ENCODE results near the gene OXNAD1.

Gene OXNAD1

DNA sequence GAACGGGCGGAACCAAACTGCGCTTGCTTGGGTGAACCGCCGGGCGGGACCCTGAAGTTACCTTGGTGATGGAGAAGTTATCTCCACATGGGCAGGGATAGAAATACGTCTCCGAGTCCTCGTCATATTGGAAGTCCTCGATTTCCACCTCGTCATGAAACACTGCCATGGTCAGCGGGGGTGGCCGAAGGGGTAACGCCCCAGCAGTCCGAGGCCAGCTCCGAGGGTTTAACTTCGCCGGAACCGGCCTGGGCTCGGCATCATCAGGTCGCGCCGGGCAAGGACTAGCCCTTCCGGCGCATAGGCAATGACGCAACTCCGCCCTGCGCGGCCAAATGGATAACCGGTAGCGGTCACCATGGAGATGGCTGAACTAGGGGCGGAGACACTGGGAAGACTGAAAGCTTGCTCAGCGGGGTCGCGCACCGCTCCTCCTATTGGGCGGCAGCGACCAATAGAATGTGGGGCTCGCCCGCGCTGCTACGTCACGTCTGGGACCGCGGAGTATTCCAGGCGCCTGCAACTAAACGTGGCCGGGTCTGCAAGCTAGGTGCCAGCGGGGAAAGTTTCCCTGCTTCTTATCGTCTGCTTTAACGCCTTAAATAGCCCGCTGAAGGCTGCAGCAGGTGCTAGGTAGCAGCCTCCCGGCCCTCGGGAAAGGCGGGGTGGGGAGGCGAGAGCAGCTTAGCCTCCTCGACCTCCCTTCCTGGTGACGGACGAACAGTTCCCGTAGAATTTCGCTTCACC, at the start of gene OXNAD1, which contains the start of gene DPH3:
TSS of gene OXNAD1 (plus strand) at position 505 of the 747 bp plus-strand sequence. CDS start 5,741 bp downstream, outside the sequence.
TSS of gene DPH3 (minus strand) at position 236 of the 747 bp plus-strand sequence. CDS start at position 169, 67 bp downstream.
- peak; percentile 100 for DNase-seq

DNA sequence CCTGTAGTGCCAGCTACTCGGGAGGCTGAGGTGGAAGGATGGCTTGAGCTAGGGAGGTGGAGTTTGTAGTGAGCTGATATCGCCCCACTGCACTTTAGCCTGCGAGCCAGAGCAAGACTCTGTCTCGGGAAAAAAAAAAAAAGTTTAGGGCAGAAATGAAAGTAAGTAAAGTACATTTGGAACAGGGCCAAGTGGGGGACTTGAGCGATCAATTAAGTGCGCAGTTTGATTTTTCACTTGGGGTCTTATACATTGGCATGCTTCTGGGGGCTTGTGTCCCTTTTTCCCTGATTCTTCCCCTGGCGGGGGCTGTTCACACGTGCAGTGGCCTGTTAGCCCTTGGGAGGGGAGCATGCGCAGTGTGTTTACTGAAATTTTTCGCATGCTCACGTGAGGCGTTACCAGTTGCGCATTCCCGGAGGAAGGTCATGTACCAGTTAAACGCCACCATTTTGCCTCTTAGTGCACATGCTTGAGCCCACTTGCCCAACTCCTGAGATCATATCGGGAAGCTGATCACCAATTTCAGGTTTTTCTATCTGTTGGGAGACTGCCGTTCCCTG, 48.6 kb upstream of the OXNAD1 start:
- DNase-seq = no peak

GRCh38 chr3:16219777-16220176, 45.2 kb upstream of the OXNAD1 start:
- DNase-seq = no peak

GRCh38 chr3:16221990-16222389, 43.0 kb upstream of the OXNAD1 start:
- DNase-seq = no peak

- no peak for DNase-seq
Observed at GRCh38 chr3:16222547-16222946, 42.5 kb upstream of the OXNAD1 start.

DNA sequence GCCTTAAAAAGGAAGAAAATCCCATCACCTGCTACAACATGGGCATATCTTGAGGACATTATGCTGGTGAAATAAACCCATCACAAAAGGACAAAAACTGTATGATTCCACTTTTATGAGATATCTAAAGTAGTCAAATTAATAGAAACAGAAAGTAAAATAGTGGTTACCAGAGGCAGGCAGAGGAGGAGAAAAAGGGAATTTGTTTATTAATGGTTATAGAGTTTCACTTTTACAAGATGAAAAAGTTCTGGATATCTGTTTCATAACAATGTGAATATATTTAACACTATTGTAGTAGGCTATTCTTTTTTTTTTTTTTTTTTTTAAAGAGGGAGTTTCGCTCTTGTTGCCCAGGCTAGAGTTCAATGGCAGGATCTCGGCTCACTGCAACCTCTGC, 40.7 kb upstream of the OXNAD1 start:
- no peak for DNase-seq

DNA sequence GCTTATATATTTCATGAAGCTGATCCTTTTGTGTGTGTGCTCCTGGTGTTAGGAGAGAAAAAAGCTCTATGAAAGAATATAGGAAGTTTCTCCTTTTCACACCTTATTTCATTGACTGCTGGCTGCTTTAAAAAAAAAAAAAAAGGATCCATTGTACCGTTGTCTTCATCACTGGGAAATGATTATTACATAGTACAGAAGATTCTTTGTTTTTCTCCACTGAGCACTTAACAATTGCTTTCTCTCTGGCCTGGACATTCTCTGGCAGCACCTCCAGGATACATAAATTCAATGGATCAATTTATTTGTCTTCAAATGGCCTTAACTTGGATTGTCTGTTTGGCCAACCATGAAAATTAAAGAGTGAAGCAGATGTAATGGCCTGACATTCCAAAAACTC, 37.4 kb upstream of the OXNAD1 start:
- no peak for DNase-seq

DNA sequence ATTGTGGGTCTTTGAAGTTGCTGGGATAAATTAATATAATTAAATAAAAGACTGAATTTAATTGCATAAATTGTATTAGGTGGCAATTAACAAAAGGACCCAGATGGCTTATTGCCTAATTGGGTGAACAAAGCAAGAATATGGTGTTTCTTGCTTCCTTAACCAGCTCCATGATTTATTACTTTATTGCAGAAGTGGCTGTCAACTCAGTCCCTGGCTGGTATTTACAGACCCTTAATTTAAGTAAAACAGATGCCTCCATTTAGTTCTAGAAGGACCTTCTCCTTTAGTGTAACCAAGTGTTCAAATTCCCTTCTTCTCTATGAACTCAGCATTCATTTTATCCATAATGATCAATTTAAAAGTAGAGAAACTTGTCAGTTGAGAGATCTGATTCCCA, 35.3 kb upstream of the OXNAD1 start:
- no peak for DNase-seq

GRCh38 chr3:16231983-16232382, 33.0 kb upstream of the OXNAD1 start:
- DNase-seq = no peak

DNA sequence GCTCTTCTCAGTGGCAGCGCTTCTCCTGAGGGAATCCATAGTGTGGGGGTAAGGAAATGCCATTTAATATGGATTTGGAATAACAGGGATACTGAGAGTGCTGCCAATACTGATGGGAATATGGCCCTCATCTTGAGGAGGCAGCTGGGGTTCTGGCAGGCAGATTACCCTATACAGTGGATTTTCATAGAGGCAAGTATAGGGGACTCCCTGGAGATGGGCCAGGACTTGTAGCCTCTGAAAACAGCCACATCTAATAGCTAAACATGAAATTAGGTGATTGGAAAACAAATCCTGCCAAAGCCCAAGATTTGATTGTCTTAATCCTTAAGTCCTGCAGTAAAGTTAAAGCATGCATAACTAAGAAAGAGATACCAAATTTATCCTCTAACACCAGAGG, 31.2 kb upstream of the OXNAD1 start:
- no peak for DNase-seq

- DNase-seq = no peak
Observed at GRCh38 chr3:16234281-16234680, 30.7 kb upstream of the OXNAD1 start.

DNA sequence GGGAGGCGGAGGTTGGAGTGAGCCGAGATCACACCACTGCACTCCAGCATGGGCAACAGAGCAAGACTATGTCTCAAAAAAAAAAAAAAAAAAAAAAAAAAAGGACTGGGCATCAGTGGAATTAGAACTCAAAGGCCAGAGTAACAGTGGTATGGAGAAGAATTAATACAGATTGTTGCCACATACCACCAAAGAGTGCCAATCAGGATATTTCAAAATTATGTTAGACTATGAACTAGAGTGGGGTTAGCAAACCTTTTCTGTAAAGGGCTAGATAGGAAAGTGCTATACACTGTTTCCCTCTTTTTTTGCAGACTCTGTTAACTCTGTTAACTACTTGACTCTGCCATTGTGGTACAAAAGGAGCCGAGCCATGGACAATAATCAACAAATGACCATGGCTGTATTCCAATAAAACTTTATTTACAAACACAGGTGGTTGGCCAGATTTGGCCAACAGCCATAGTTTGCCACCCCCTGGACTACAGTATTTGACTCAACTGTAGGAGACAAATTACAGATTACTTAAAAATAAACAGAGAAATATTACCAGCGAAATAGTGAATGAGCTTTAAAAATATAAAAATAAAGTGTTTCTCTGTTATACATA, 28.9 kb upstream of the OXNAD1 start:
- DNase-seq = no peak

DNA sequence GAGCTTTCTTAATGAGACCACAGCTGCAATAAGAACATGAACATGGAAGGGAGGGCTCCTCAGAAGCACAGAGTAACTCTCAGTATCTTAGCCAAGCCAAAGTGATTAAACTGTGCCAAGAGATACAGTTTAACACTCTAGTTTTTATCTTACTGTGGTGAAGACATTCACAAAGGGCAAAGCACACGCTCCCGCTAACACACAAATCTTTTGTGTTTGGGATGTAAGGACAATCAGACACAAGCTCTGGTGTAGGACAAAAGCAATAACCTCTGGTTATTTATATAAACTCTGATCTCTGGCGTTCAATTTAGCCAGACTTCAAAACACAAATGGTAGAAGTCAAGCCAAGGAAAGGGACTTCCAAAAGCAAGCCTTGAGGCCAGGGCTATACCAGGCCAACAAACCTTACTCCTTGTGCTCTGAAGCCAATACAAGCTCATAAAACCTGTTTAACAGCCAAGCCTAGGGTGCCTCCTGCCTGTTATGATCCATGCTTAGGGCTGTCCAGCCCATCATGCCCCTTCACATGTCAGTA, 28.1 kb upstream of the OXNAD1 start:
- no peak for DNase-seq

GRCh38 chr3:16239086-16239770, 25.8 kb upstream of the OXNAD1 start:
- DNase-seq = no peak

GRCh38 chr3:16239780-16240179, 25.2 kb upstream of the OXNAD1 start:
- DNase-seq = no peak

DNA sequence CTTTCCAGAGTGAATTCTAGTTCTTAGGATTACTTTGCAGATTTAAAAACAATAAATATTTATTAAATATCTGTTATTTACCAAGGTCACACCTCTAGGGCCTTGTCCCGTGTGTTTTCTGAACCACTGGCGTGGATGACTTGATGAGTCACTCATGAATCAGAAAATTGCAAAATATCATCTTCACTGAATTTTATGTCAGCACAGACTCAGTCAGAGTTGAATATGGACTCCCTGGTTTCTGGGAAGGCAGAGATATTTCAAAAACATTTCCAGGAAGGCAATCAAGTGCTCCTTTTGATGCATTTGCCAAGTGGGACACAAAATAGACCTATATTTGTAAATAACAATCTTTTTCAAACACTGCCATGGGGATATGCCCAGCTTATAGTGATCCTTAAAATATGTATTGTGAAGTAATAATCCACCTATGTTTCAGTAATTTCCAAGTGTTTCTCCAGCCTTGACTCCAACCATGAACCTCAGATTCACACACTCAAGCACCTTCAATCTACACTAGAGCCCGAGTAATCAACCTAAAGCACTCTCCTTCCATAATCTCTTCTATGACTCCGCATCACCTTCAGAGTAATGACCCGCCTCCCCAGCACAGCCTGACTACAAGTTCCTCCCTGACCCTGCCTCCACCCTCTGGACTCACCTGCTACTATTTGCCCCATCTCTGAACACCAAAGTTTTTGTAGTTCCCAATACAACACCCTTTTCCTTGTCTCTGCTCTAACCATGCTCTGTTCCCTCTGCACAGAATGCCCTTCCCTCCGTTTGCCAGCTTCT, 24.6 kb upstream of the OXNAD1 start:
- no peak for DNase-seq

- no peak for DNase-seq
Observed at GRCh38 chr3:16241225-16241624, 23.8 kb upstream of the OXNAD1 start.

- no peak for DNase-seq
Observed at GRCh38 chr3:16242177-16242576, 22.8 kb upstream of the OXNAD1 start.

DNA sequence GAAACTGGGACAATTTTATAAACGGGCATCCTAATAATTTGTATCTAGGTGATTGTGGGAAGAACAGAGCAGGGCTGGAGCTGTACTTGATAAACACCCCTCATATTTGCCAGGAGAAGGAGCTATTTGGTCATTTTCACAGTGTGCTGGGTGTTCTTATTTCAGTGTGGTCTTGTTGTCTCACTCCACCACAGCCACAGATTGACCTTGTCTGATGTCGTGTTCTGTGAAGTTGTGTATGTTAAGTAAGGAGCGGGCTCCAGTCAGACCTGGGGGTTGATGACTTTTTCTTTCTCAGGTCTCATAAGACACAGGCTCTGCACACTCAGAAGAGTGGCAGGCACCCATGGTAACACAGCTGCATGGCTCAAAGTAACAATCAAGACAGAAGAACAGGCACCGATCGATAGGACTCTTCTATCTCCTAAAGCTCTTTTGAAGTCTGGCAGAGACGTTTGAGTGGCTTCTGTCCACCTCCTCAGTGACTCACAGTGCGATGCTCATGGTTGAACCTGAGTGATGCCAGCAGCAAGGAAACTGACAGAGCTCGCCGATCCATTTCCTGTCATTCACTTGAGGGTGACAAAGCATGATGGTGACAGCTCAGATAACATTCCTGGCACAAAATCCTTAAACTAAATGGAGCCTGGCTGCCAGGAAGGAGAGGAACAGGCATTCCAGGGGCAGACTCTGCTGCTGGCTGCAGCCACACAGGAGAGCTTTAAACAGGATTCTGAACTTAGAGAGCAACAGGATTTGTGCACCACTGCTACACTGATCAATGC, 21.1 kb upstream of the OXNAD1 start:
- DNase-seq = no peak

DNA sequence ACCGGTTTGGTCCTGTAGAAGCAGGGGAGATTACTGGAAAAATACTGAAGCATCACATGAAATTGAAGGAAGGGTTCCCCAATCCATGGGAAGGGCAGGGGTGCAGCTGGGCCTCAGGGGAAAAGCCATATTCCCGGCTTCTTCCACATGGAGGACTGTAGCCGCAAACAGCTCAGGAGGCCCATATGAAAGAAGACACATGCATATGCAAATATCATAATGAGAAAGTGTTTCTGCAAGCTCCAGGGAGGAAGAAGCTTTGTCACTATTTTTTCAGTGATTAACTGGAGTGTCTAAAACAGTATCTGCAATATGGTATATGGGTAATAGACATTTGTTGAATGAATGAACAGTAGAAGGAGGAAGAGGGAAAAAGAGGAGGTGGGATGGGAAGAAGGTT, 19.4 kb upstream of the OXNAD1 start:
- no peak for DNase-seq

DNA sequence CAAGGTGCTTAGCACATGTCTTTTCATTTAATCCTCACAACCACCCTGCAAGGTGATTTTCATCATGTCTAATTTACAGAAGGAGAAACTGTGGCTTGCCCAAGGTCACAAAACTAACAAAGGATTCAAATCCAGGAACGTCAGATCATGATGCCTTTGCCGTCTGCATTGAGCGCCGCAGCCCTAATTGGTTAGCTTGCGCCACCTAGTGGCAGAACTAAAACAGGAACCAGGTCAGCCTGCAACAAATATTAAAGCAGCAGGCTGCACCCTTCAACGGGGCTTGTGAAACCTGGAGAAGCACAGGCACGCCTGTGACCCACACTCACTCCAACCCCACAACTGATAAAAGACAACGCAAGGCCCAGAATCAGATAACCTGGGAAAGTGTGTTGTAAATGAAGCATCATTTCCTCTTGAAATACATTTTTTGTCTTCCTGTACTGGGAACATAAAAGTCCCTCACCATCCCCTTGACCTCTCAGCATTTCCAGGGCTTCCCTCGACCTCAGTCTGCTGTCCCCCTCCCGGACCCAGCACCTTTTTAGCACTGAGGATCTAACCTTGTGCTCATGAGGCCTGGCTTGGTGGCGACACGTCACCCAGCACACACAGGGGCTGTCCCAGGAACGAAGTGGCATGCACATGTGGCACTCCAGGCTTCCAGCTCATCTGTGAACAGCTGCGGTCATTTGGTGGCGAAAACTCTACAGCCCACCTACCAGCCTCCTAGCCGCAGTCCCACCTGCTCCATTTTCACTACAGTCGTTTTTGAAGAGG, 17.5 kb upstream of the OXNAD1 start:
- DNase-seq = peak; percentile 84

Data from stimulated activated CD8-positive, alpha-beta memory T cell treated with anti-CD3 and anti-CD28 coated beads, Interleukin-4, amount 100 ng/mL, for 48 hours (primary cell).